Caco-2 (cell line): ENCODE results near the gene CTF1. TPM values are rescaled to one million over a fixed set of nuclear protein-coding genes. Genes with fewer than 3 reads are reported as not detected.

Experiments used
- BruUV-seq: library from RNA; stranded (reverse); fragments of 400-500 nt; replicated peaks from 2 replicates; lab custom pipeline; 2021; lab: Mats Ljungman, UMichigan
- CTCF ChIA-PET: fragments of 300-600 bp; sonication (Branson Sonifier 250); formaldehyde crosslinking; loops from one replicate; lab custom pipeline; 2022; ENCODE audit warnings: antibody characterized with exemption; lab: Charles Lee
- POLR2A ChIA-PET: fragments of 300-600 bp; sonication (Branson Sonifier 250); formaldehyde crosslinking; loops from one replicate; lab custom pipeline; 2022; ENCODE audit warnings: antibody characterized with exemption; lab: Charles Lee
- DNase-seq, 2 experiments: peaks; one replicate each; pipeline versions ENCODE4 v3.0.0 to v3.0.0-alpha.2; 2020 to 2022
- H3K27me3 ChIP-seq: replicated peaks from 2 replicates; pipeline ENCODE4 v1.6.0; 2011; ENCODE audit warnings: low read length; ENCODE audit not compliant: control insufficient read depth, insufficient read depth
- H3K36me3 ChIP-seq: 2 replicates; pipeline ENCODE4 v1.5.1; 2011; ENCODE audit warnings: low read length; ENCODE audit not compliant: control insufficient read depth, insufficient read depth
- H3K4me1 ChIP-seq: fragments of 250-450 bp; sonication (Bioruptor Pico); 2 replicates; pipeline ENCODE4 v1.5.1; 2020; ENCODE audit warnings: mild to moderate bottlenecking
- H3K4me3 ChIP-seq: 2 replicates; pipeline ENCODE4 v1.5.1; 2011; ENCODE audit warnings: low read depth, mild to moderate bottlenecking, control low read depth, low read length
- H3K9me3 ChIP-seq: fragments of 250-450 bp; sonication (Bioruptor Pico); 2 replicates; pipeline ENCODE4 v1.5.1; 2020; ENCODE audit warnings: mild to moderate bottlenecking, moderate library complexity
- H3K27ac Mint-ChIP-seq: one replicate; pipeline ENCODE4 v1.8.0; 2022; ENCODE audit warnings: mixed read lengths; ENCODE audit not compliant: unreplicated experiment
- H3K27me3 Mint-ChIP-seq: one replicate; pipeline ENCODE4 v1.8.0; 2022; ENCODE audit warnings: mixed read lengths; ENCODE audit not compliant: insufficient read depth, unreplicated experiment
- H3K36me3 Mint-ChIP-seq: one replicate; pipeline ENCODE4 v1.8.0; 2022; ENCODE audit warnings: mild to moderate bottlenecking, mixed read lengths; ENCODE audit not compliant: insufficient read depth, unreplicated experiment
- H3K4me1 Mint-ChIP-seq: one replicate; pipeline ENCODE4 v1.8.0; 2022; ENCODE audit warnings: low read depth, mixed read lengths; ENCODE audit not compliant: unreplicated experiment
- H3K4me3 Mint-ChIP-seq: one replicate; pipeline ENCODE4 v1.8.0; 2022; ENCODE audit warnings: mild to moderate bottlenecking, moderate library complexity, mixed read lengths; ENCODE audit not compliant: unreplicated experiment
- H3K9me3 Mint-ChIP-seq: one replicate; pipeline ENCODE4 v1.8.0; 2022; ENCODE audit warnings: mixed read lengths; ENCODE audit not compliant: unreplicated experiment
- intact Hi-C: fragments of 100-400 bp; cut with micrococcal nuclease; formaldehyde crosslinking; loops from one replicate; pipeline ENCODE4 v1.10.0; 2022; ENCODE audit not compliant: unreplicated experiment
- total RNA-seq: library from RNA; stranded (reverse); gene quantifications from 2 replicates; pipeline ENCODE4 v1.2.3, GENCODE V29; 2022
- TF ChIP-seq, protein P1 (sequence below), 2 experiments: fragments of 200-600 bp in 1 of 2; IDR thresholded peaks; 1 replicate in 1 of 2; 2 replicates in 1 of 2; pipeline versions ENCODE4 v1.5.1 to v1.8.0; 2011 to 2022; ENCODE audit warnings: antibody characterized with exemption in 1 of 2, control low read depth in 1 of 2, inconsistent platforms in 1 of 2, low read depth in 1 of 2, low read length in 1 of 2, mild to moderate bottlenecking in 1 of 2, moderate library complexity in 1 of 2; ENCODE audit not compliant: insufficient read depth in 1 of 2, severe bottlenecking in 1 of 2, unreplicated experiment in 1 of 2

CTF1 gene
- total RNA-seq, 1 experiment from 2014 or later: 2.4 TPM

- intact Hi-C loops: loop anchor here (10.0 kb wide), 1 partner anchor 274 kb away; the partner anchor contains the start of genes FBRS and PRR14
- H3K4me1 ChIP-seq: no peaks in the 10 kb centered on the region
- DNase-seq: no peak
- TF ChIP-seq, protein P1, sequence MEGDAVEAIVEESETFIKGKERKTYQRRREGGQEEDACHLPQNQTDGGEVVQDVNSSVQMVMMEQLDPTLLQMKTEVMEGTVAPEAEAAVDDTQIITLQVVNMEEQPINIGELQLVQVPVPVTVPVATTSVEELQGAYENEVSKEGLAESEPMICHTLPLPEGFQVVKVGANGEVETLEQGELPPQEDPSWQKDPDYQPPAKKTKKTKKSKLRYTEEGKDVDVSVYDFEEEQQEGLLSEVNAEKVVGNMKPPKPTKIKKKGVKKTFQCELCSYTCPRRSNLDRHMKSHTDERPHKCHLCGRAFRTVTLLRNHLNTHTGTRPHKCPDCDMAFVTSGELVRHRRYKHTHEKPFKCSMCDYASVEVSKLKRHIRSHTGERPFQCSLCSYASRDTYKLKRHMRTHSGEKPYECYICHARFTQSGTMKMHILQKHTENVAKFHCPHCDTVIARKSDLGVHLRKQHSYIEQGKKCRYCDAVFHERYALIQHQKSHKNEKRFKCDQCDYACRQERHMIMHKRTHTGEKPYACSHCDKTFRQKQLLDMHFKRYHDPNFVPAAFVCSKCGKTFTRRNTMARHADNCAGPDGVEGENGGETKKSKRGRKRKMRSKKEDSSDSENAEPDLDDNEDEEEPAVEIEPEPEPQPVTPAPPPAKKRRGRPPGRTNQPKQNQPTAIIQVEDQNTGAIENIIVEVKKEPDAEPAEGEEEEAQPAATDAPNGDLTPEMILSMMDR (IDR thresholded peaks at IDR 0.05; ENCODE audit: insufficient read depth in 1 of 2, low read depth in 1 of 2, low read length in 1 of 2, severe bottlenecking in 1 of 2, unreplicated experiment in 1 of 2): no peak
- Mint-ChIP-seq H3K4me1 (no peaks in the 10 kb centered on the region), H3K27me3 (no peaks in the 10 kb centered on the region), H3K9me3 (no peaks in the 10 kb centered on the region), H3K36me3 (peaks cover 17% of the 10 kb centered on the region), H3K4me3 (no peak overlapping the region), H3K27ac (no peak overlapping the region)
- no peaks in the 10 kb centered on the region for H3K9me3 ChIP-seq
- ChIA-PET CTCF (interaction anchor here (1.7 kb wide), 1 partner anchor 13 kb away, joined by 17 read pairs; no protein-coding TSS in a partner anchor), POLR2A (no interaction called here)
- no TSS peak for BruUV-seq
- H3K36me3 ChIP-seq: peaks cover 3% of the 10 kb centered on the region
- no peak overlapping the region for H3K4me3 ChIP-seq
- H3K27me3 ChIP-seq: no peaks in the 10 kb centered on the region
These were observed 32.8 kb downstream of the CTF1 start for GRCh38 chr16:30929167-30929566.

GRCh38 chr16:30930160-30930571, 33.8 kb downstream of the CTF1 start:
- intact Hi-C loops: no loop called here
- peaks cover 19% of the 10 kb centered on the region for H3K36me3 Mint-ChIP-seq
- DNase-seq: no peak
- no peak overlapping the region for H3K4me3 Mint-ChIP-seq
- no peaks in the 10 kb centered on the region for H3K27me3 Mint-ChIP-seq
- ChIA-PET POLR2A (no interaction called here), CTCF (no interaction called here)
- H3K36me3 ChIP-seq: peaks cover 3% of the 10 kb centered on the region
- no peaks in the 10 kb centered on the region for H3K27me3 ChIP-seq
- no peak overlapping the region for H3K4me3 ChIP-seq
- no peaks in the 10 kb centered on the region for H3K9me3 Mint-ChIP-seq
- H3K4me1 Mint-ChIP-seq: no peaks in the 10 kb centered on the region
- no TSS peak for BruUV-seq
- H3K9me3 ChIP-seq: no peaks in the 10 kb centered on the region
- H3K4me1 ChIP-seq: no peaks in the 10 kb centered on the region
- no peak overlapping the region for H3K27ac Mint-ChIP-seq
- TF ChIP-seq, protein P1 (IDR thresholded peaks at IDR 0.05; ENCODE audit: insufficient read depth in 1 of 2, low read depth in 1 of 2, low read length in 1 of 2, severe bottlenecking in 1 of 2, unreplicated experiment in 1 of 2): no peak

DNA sequence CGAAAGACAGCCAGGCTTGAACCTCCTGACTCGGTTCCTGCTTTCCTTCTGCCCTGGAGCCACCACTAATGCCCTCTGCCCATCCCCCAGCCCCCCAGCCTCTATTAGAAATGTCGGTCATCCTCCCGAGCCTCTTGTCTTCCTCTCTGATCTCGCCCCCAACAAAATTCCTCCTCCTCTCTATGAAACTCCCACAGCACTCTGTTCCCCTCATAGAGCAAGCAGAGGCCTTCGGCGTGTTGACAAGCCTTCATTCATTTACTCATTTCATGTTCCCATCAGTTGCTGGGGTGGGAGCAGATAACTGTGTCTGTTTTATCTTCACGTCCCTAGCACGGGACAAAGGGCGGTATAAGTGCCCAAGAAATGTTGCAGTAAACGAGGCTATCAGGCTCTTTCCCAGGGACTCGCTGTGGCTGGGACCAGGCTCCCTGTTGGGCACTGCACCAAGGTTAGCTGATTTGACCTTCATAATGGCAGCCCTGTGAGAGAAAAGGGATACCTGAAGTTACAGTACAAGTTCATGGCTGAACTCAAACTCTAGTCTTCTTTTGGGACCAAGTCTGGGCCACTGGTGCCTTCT, 34.7 kb downstream of the CTF1 start:
- Mint-ChIP-seq H3K27me3 (no peaks in the 10 kb centered on the region), H3K4me3 (no peak overlapping the region), H3K4me1 (no peaks in the 10 kb centered on the region), H3K36me3 (peaks cover 26% of the 10 kb centered on the region), H3K9me3 (no peaks in the 10 kb centered on the region), H3K27ac (no peak overlapping the region)
- Histone ChIP-seq H3K9me3 (no peaks in the 10 kb centered on the region), H3K4me3 (no peak overlapping the region), H3K27me3 (no peaks in the 10 kb centered on the region), H3K4me1 (no peaks in the 10 kb centered on the region), H3K36me3 (peaks cover 3% of the 10 kb centered on the region)
- TF ChIP-seq, protein P1 (IDR thresholded peaks at IDR 0.05; ENCODE audit: insufficient read depth in 1 of 2, low read depth in 1 of 2, low read length in 1 of 2, severe bottlenecking in 1 of 2, unreplicated experiment in 1 of 2): no peak
- BruUV-seq: no TSS peak
- intact Hi-C loops: no loop called here
- ChIA-PET POLR2A (no interaction called here), CTCF (no interaction called here)
- no peak for DNase-seq
